ENCODE data around the gene TRIM52.
"Not testable (repeated sequence)": the region's sequence is repeated elsewhere in the genome, so short reads cannot be mapped to it uniquely, and the experiment has no call there.

The TRIM52 gene

GRCh38 chr5:181233088-181233800 is 27.7 kb downstream of the TRIM52 start:
- DNase-seq: no peak

- DNase-seq: no peak
These were observed 28.4 kb downstream of the TRIM52 start for GRCh38 chr5:181232593-181232992.

- no peak for DNase-seq
These were observed 29.5 kb downstream of the TRIM52 start for GRCh38 chr5:181231432-181231831.

GRCh38 chr5:181230551-181230950 is 30.4 kb downstream of the TRIM52 start:
- DNase-seq: no peak

GRCh38 chr5:181229996-181230395 is 30.9 kb downstream of the TRIM52 start:
- DNase-seq: no peak

GRCh38 chr5:181224390-181225229 is 36.3 kb downstream of the TRIM52 start:
- no peak for DNase-seq

- DNase-seq: peak; percentile 88
These were observed 37.1 kb downstream of the TRIM52 start for GRCh38 chr5:181223729-181224389.

GRCh38 chr5:181223058-181223728 is 37.8 kb downstream of the TRIM52 start, which contains the start of gene TRIM41:
Gene TRIM41, plus strand, starts transcription at chr5:181223281. Its CDS starts 719 bp downstream, at chr5:181224000.
- DNase-seq: peak; percentile 99

- no peak for DNase-seq
These were observed 38.3 kb downstream of the TRIM52 start for GRCh38 chr5:181222630-181223057.

GRCh38 chr5:181221792-181222629 is 38.9 kb downstream of the TRIM52 start:
- DNase-seq: peak; percentile 96

GRCh38 chr5:181221105-181221791 is 39.7 kb downstream of the TRIM52 start:
- DNase-seq: no peak

- DNase-seq: no peak
These were observed 40.8 kb downstream of the TRIM52 start for GRCh38 chr5:181220178-181220515.

GRCh38 chr5:181219262-181220177 is 41.4 kb downstream of the TRIM52 start:
- no peak for DNase-seq

- DNase-seq: no peak
These were observed 42.2 kb downstream of the TRIM52 start for GRCh38 chr5:181218795-181219124.

GRCh38 chr5:181217803-181218062 is 43.2 kb downstream of the TRIM52 start:
- DNase-seq: no peak

GRCh38 chr5:181217111-181217802 is 43.7 kb downstream of the TRIM52 start:
- peak; percentile 68 for DNase-seq

- DNase-seq: no peak
These were observed 44.6 kb downstream of the TRIM52 start for GRCh38 chr5:181215997-181216989.

GRCh38 chr5:181214249-181214648 is 46.7 kb downstream of the TRIM52 start:
- DNase-seq: not testable (repeated sequence)

- no peak for DNase-seq
These were observed 48.0 kb downstream of the TRIM52 start for GRCh38 chr5:181212934-181213333.
